K562 (cell line): ENCODE results near the gene CHMP1A. TPM values are rescaled to one million over a fixed set of nuclear protein-coding genes. Genes with fewer than 3 reads are reported as not detected.

Experiments used
- ATAC-seq: fragments of 200-7000 bp; cut with Tn5 transposase; 3 replicates; pipeline ENCODE4 v1.9.1; 2020; ENCODE audit warnings: moderate library complexity
- BruUV-seq: library from RNA; stranded (reverse); fragments of 400-500 nt; replicated peaks from 2 replicates; lab custom pipeline; 2021; lab: Mats Ljungman, UMichigan
- CTCF ChIA-PET: fragments of 300-600 bp; formaldehyde crosslinking; extraction: SDS; loops from one replicate; lab custom pipeline; 2021; ENCODE audit warnings: low intra/inter-chr PET ratio; lab: Yijun Ruan, JAX
- POLR2A ChIA-PET: fragments of 300-600, 350-650 bp; sonication (Branson Sonifier 250); formaldehyde crosslinking; extraction: SDS; loops from one replicate; lab custom pipeline; 2021; ENCODE audit warnings: antibody characterized with exemption, inconsistent platforms; lab: Yijun Ruan, JAX
- DNase-seq, 4 experiments: peaks; one replicate each; pipeline versions ENCODE4 v3.0.0 to v3.0.0-alpha.2; 2011 to 2018; ENCODE audit warnings: low spot score in 3 of 4, mixed read lengths in 3 of 4; ENCODE audit errors: extremely low read depth in 1 of 4
- FAIRE-seq: peaks from 2 replicates; lab custom pipeline; 2011; peaks lifted over from hg19 to GRCh38; lab: Jason Lieb, UNC
- H2AFZ ChIP-seq: 2 replicates; pipeline ENCODE4 v1.6.0; 2011; ENCODE audit warnings: low read depth, low read length, control low read depth, inconsistent platforms
- H3K27ac ChIP-seq: fragments of 200-600 bp; 3 replicates; pipeline ENCODE4 v1.8.0; 2011; ENCODE audit warnings: low read depth, mild to moderate bottlenecking, control low read depth, inconsistent platforms, low read length, moderate library complexity, mixed read lengths; ENCODE audit errors: extremely low read depth
- H3K27me3 ChIP-seq, 2 experiments: fragments of 300-600 bp in 1 of 2; 2 replicates in 1 of 2; 3 replicates in 1 of 2; pipeline versions ENCODE4 v1.6.0 to v1.8.0; 2011; ENCODE audit warnings: inconsistent platforms in 2 of 2, low read length in 2 of 2, mild to moderate bottlenecking in 1 of 2, mixed read lengths in 1 of 2, moderate library complexity in 1 of 2; ENCODE audit not compliant: control insufficient read depth in 2 of 2, insufficient read depth in 2 of 2
- H3K36me3 ChIP-seq: fragments of 300-600 bp; 3 replicates; pipeline ENCODE4 v1.8.0; 2011; ENCODE audit warnings: mild to moderate bottlenecking, low read length, inconsistent platforms; ENCODE audit not compliant: control insufficient read depth, insufficient read depth
- H3K4me1 ChIP-seq, 2 experiments: fragments of 200-600 bp in 1 of 2; replicated peaks in 1 of 2; 2 replicates in 1 of 2; 3 replicates in 1 of 2; pipeline versions ENCODE4 v1.5.1 to v1.8.0; 2011; ENCODE audit warnings: inconsistent platforms in 2 of 2, low read length in 2 of 2, mild to moderate bottlenecking in 1 of 2, mixed read lengths in 1 of 2, moderate library complexity in 1 of 2; ENCODE audit not compliant: control insufficient read depth in 2 of 2, insufficient read depth in 2 of 2
- H3K4me2 ChIP-seq: 2 replicates; pipeline ENCODE4 v1.6.1; 2011; ENCODE audit warnings: low read length, control low read depth, inconsistent platforms, mixed read lengths; ENCODE audit not compliant: insufficient read depth
- H3K4me3 ChIP-seq: fragments of 200-600 bp; sonication (generic), shearing (Covaris generic); 2 replicates; pipeline ENCODE4 v1.5.1; 2016; ENCODE audit warnings: control low read depth, inconsistent platforms
- H3K79me2 ChIP-seq: fragments of 200-600 bp; 3 replicates; pipeline ENCODE4 v1.8.0; 2011; ENCODE audit warnings: low read length, inconsistent platforms; ENCODE audit not compliant: control insufficient read depth, insufficient read depth
- H3K9ac ChIP-seq, 2 experiments: 2 replicates each; pipeline versions ENCODE4 v1.6.0 to v1.6.1; 2011; ENCODE audit warnings: low read depth in 2 of 2, low read length in 2 of 2, control low read depth in 1 of 2, inconsistent platforms in 1 of 2, mild to moderate bottlenecking in 1 of 2, mixed read lengths in 1 of 2; ENCODE audit not compliant: insufficient read depth in 1 of 2
- H3K9me1 ChIP-seq: one replicate; pipeline ENCODE4 v1.6.0; 2011; ENCODE audit warnings: inconsistent platforms, mild to moderate bottlenecking, low read length, moderate library complexity; ENCODE audit not compliant: control insufficient read depth, insufficient read depth
- H3K9me3 ChIP-seq: replicated peaks from 2 replicates; pipeline ENCODE4 v1.5.1; 2011; ENCODE audit warnings: low read depth, low read length, inconsistent platforms; ENCODE audit not compliant: control insufficient read depth, insufficient read depth
- H4K20me1 ChIP-seq: replicated peaks from 2 replicates; pipeline ENCODE4 v1.6.1; 2011; ENCODE audit warnings: low read length, inconsistent platforms, mixed read lengths; ENCODE audit not compliant: control insufficient read depth, insufficient read depth
- FOXO4 ChIP-seq: fragments of 450-650 bp; formaldehyde crosslinking; IDR thresholded peaks from 2 replicates; pipeline ENCODE4 v1.4.0; 2020; ENCODE audit warnings: mild to moderate bottlenecking, moderate library complexity
- HOMEZ ChIP-seq: fragments of 250-450 bp; sonication (Bioruptor Pico); IDR thresholded peaks from 2 replicates; pipeline ENCODE4 v1.4.0; 2020; ENCODE audit warnings: mild to moderate bottlenecking, moderate library complexity
- NCOA4 ChIP-seq: fragments of 450-650 bp; IDR thresholded peaks from 2 replicates; pipeline ENCODE4 v1.6.1; 2018; ENCODE audit warnings: mild to moderate bottlenecking; ENCODE audit not compliant: partially characterized antibody
- NFIC ChIP-seq: fragments of 450-650 bp; IDR thresholded peaks from 2 replicates; pipeline ENCODE4 v1.6.1; 2017; ENCODE audit warnings: mild to moderate bottlenecking, inconsistent platforms
- NUFIP1 ChIP-seq: fragments of 450-650 bp; IDR thresholded peaks from 2 replicates; pipeline ENCODE4 v1.6.1; 2018; ENCODE audit not compliant: partially characterized antibody
- POLR2AphosphoS2 ChIP-seq: IDR thresholded peaks from 2 replicates; pipeline ENCODE4 v1.6.1; 2012; ENCODE audit warnings: low read length, improper control_type of control experiment
- SFPQ ChIP-seq: fragments of 200-400 bp; formaldehyde crosslinking; IDR thresholded peaks from 2 replicates; pipeline ENCODE4 v1.6.1; 2017; ENCODE audit warnings: mild to moderate bottlenecking, low read depth, low read length, moderate library complexity
- ZNF134 ChIP-seq: fragments of 250-450 bp; sonication (Bioruptor Pico); conservative IDR thresholded peaks from 2 replicates; pipeline ENCODE4 v1.4.0; 2020
- ZNF324 ChIP-seq: fragments of 250-450 bp; sonication (Bioruptor Pico); IDR thresholded peaks from 2 replicates; pipeline ENCODE4 v1.4.0; 2020; ENCODE audit warnings: mild to moderate bottlenecking
- ZNF780A ChIP-seq: fragments of 250-450 bp; sonication (Bioruptor Pico); IDR thresholded peaks from 2 replicates; pipeline ENCODE4 v1.5.0; 2021; ENCODE audit warnings: mild to moderate bottlenecking
- WGBS: fragments of 100-300 bp; shearing (Covaris generic); methylation state at CpG from one replicate; pipeline ENCODE4 v1.1.6; 2016; ENCODE audit warnings: low coverage, mixed read lengths; ENCODE audit not compliant: insufficient coverage; ENCODE audit errors: missing lambda C conversion rate; 5-methylcytosine and 5-hydroxymethylcytosine counted together
- in situ Hi-C: fragments of 300-500 bp; cut with MboI; formaldehyde crosslinking; loops from 4 replicates; pipeline ENCODE4 v1.15.0; 2018; ENCODE audit warnings: inconsistent platforms, mixed read lengths
- intact Hi-C: fragments of 100-400 bp; cut with micrococcal nuclease; formaldehyde crosslinking; loops from 2 replicates; pipeline ENCODE4 v1.14.2; 2022
- polyA plus RNA-seq, 8 experiments: library from polyadenylated mRNA; depleted of rRNA in 4 of 8; stranded (reverse) in 5 of 8; unstranded in 3 of 8; fragments of >200 nt; fragmentation: Nextera tagmentation in 2 of 8; fragmentation: Illumina TruSeq in 1 of 8; extraction: Ambion mirVana in 2 of 8; extraction: Trizol in 1 of 8; gene quantifications; 2 replicates each; pipeline versions ENCODE4 v1.2.1 to v1.2.3, GENCODE V29; 2011 to 2014; ENCODE audit warnings: inconsistent platforms in 1 of 8, missing spikeins in 1 of 8
- total RNA-seq, 7 experiments: library from RNA; depleted of rRNA in 6 of 7; stranded (reverse); fragments of >200 nt in 6 of 7; fragmentation: Illumina TruSeq in 2 of 7; extraction: Trizol in 2 of 7; gene quantifications; 2 replicates each; pipeline versions ENCODE4 v1.2.1 to v1.2.3, GENCODE V29; 2011 to 2021; ENCODE audit warnings: low replicate concordance in 1 of 7
- TF ChIP-seq, protein P1 (sequence below): fragments of 250-450 bp; sonication (Bioruptor Pico); IDR thresholded peaks from 2 replicates; pipeline ENCODE4 v1.5.0; 2022; ENCODE audit warnings: mild to moderate bottlenecking

Gene CHMP1A
- total and polyA plus RNA-seq, 9 of the 15 experiments (the other 6 are each of a cell fraction or from before 2014, with no cell fraction given), result 0.83 to 79.9 (median 45.2) TPM

DNA sequence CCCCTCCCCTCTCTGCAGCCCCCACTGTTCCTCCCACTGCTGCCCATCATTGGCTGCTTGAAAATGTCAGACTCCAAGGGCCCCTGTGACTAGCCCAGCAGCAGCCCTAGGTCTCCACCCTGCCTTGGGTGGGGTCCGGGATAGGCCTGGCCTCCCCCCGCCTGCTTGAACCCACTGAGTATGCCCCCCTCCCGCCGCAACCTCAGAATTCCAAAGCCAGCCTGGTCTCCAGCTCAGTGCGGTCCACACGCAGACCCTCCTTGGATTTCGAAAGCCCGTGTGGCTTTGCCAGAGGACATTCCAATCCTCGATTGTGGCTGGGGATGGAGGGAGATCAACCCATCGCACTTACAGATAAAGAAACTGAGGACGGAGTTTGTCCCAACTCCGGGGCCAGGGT lies 37.7 kb downstream of the CHMP1A start (continued):
- TF ChIP-seq, protein P1, sequence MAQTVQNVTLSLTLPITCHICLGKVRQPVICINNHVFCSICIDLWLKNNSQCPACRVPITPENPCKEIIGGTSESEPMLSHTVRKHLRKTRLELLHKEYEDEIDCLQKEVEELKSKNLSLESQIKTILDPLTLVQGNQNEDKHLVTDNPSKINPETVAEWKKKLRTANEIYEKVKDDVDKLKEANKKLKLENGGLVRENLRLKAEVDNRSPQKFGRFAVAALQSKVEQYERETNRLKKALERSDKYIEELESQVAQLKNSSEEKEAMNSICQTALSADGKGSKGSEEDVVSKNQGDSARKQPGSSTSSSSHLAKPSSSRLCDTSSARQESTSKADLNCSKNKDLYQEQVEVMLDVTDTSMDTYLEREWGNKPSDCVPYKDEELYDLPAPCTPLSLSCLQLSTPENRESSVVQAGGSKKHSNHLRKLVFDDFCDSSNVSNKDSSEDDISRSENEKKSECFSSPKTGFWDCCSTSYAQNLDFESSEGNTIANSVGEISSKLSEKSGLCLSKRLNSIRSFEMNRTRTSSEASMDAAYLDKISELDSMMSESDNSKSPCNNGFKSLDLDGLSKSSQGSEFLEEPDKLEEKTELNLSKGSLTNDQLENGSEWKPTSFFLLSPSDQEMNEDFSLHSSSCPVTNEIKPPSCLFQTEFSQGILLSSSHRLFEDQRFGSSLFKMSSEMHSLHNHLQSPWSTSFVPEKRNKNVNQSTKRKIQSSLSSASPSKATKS (CRISPR knock-in tag), result no peak
- no peak for TF ChIP-seq NUFIP1

DNA sequence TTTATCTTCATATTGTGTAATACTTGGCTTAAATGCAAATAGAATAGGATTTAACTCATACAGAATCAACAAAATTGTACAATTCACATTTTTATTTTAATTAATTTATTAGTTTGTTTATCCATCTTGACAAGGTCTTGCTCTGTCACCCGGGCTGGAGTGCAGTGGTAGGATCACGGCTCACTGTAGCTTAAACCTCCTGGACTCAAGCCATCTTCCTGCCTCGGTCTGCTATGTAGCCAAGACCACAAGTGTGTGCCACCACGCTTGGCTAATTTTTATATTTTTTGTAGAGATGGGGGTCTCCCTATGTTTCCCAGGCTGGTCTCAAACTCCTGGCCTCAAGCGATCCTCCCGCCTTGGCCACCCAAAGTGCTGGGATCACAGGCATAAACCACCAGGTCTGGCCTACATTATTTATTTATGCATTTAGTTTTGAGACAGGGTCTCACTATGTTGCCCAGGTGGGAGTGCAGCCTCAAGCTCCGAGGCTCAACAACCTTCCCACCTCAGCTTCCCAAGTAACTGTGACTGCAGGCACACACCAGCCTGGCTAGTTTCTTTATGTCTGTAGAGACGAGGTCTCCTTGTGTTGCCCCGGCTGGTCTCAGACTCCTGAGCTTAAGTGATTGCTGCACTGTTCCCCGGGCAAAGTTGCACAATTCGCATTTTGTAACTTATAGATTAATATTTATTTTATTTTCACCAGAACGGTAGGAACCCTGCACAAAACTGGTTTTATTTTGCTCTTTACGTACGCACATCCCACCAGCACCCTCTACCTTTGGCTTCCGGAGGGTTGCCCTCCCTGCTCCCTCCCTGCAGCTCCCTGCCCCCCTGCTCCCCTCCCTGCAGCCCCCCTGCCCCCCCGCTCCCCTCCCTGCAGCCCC lies 39.2 kb downstream of the CHMP1A start:
- Histone ChIP-seq H3K9me1 (no peaks in the 10 kb centered on the region), H3K79me2 (no peaks in the 10 kb centered on the region), H3K4me3 (no peak overlapping the region), H3K9ac (no peak overlapping the region), H3K4me2 (no peak overlapping the region), H2AFZ (no peak overlapping the region), H3K27ac (no peak overlapping the region), H3K36me3 (no peaks in the 10 kb centered on the region), H3K27me3 (peaks cover 16 to 33% of the 10 kb centered on the region in 2 experiments), H4K20me1 (no peaks in the 10 kb centered on the region), H3K4me1 (peaks cover 0 to 56% of the 10 kb centered on the region in 2 experiments; a peak in 2 of 5 replicates), H3K9me3 (no peaks in the 10 kb centered on the region)
- ChIA-PET CTCF (no interaction called here), POLR2A (no interaction called here)
- in situ Hi-C loops, result no loop called here
- intact Hi-C loops, result no loop called here
- WGBS, result 6% methylated on average over 12 of the region's 16 CpGs
- ATAC-seq (no peak), FAIRE-seq (no peak), DNase-seq (no peak)
- BruUV-seq, result no TSS peak
- no peak for TF ChIP-seq POLR2AphosphoS2
- TF ChIP-seq ZNF780A (CRISPR knock-in tag), result no peak
- no peak for TF ChIP-seq ZNF134
- TF ChIP-seq FOXO4 (CRISPR knock-in tag), result no peak
- no peak for TF ChIP-seq NCOA4
- TF ChIP-seq HOMEZ (CRISPR knock-in tag), result no peak
- TF ChIP-seq SFPQ, result no peak
- TF ChIP-seq ZNF324 (CRISPR knock-in tag), result no peak
- 0 out of 2 replicates have a peak, but pooled peaks have one; percentile 12 for TF ChIP-seq NFIC
